ENCODE measurements around the gene ELFN1. TPM values are rescaled to one million over a fixed set of nuclear protein-coding genes. Genes with fewer than 3 reads are reported as not detected.
"Not testable (repeated sequence)": the region's sequence is repeated elsewhere in the genome, so short reads cannot be mapped to it uniquely, and the experiment has no call there.

ELFN1 gene
- polyA plus RNA-seq, 1 donor = 4.7 TPM

DNA sequence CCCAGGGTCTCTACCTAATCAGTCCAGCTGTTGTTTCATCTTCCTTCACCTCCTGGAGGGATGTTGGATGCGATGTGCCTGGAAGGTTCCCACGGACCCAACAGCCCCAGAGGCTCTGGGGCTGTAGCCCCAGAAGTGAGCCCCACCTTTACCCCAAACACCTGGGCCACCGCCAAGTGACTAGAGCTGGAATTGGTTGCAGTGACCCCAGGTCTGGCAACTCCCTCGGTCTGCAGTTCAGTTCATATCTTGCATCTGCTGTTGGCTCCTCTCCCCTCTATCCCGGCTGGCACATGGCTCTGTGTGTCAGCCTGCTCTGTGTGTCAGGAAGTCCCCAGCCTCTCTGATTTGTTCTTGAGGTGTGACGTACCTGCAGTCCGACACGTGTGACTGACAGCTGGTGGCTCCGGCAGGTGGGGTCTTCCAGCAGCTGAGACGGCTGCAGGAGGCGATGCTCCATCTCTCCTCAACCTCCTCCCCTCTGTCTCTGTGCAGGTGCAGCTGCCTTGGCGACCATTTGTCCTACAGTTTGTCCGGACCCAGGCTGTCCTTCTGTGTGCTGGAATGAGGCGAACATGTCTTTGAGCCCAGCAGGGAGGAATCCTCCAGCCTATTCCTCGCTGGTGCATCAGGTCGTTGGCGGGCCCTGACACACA lies 38.6 kb downstream of the ELFN1 start:
- DNase-seq (ENCODE audit: low read depth) = no peak

DNA sequence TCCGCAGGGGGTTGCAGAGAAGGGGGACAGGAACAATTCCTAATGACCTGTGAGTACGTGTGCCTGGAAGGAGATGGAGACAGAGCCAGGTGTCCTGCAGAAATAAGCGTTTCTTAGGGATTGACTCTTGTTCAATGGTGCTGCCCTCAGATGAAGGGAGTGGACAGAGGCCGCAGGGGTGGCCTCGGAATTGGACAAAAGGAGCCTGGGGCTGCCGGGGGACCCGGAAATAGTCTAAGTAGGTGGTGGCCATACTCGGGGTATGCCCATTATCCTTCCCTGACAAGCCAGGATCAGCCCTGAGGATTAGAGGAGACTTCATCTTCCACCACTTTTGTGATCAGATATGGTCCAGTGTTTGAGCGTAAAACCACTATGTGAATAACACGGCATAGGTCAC lies 39.2 kb downstream of the ELFN1 start:
- no peak for DNase-seq (ENCODE audit: low read depth)

DNA sequence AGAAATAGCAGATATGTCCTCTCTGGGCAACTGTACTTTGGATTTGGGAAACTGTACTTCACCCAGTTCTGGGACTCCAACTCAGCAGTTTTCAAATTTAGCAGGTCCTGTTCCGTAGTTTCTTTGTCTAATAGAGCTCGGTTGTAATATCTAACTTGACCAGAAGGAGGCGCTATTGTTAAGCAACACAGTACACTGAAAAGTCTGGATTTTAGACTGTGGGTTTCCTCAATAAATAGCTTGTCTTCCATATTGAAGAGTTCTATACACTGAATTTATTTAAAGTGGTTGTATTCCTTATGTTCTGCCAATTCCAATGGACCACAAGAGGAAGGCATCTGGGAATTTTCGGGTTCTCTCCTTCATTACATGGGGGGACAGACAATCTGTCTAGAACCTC lies 39.8 kb downstream of the ELFN1 start:
- DNase-seq (ENCODE audit: low read depth) = no peak

DNA sequence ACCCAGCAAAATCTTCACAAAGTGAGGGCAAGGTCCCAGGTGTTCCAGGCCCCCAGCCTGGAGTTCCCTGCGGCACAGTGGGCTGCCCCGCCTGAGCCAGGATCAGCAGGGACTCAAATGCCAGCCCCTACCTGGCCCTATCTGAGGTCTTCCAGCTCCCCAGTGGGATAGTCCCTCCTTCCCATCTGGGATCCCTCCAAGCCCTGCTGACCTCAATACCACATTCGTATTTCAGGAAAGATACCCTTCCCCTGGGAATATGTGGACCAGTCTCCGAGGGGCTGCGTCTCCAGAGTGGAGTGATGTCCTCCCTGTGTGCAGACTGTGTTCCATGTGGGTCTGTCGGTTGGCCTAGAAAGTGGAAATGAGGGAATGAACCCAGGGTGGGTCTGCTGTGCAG lies 40.9 kb downstream of the ELFN1 start:
- no peak for DNase-seq (ENCODE audit: low read depth)

DNA sequence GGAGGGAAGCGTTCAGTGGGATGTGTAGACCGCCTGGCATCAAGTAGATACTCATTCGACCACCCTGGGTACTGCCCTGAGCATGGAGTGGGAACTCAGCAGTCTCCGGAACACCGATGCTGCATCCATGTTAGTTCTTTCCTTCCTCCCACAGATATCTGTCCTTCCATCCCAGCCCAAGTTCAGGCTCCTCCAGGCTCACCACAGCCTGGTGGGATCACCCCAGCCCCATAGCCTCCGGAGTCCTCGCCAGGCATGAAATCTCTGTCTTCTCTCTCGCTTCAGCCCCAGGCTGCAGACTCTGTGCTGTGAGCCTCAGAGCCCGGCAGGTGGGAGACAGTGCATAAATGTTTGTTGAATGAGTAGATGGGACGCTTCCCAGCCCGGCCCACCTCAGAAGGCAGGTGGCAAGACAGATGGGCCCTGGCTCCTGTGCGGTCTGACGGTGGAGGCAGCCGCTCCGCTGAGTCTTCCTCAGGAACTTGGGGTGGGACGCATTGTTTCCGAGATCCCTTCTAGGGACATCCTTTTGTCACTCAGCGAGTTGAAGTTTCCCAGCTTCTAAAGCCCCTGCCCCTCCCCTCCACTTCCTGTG lies 42.9 kb downstream of the ELFN1 start:
- DNase-seq (ENCODE audit: low read depth) = no peak

DNA sequence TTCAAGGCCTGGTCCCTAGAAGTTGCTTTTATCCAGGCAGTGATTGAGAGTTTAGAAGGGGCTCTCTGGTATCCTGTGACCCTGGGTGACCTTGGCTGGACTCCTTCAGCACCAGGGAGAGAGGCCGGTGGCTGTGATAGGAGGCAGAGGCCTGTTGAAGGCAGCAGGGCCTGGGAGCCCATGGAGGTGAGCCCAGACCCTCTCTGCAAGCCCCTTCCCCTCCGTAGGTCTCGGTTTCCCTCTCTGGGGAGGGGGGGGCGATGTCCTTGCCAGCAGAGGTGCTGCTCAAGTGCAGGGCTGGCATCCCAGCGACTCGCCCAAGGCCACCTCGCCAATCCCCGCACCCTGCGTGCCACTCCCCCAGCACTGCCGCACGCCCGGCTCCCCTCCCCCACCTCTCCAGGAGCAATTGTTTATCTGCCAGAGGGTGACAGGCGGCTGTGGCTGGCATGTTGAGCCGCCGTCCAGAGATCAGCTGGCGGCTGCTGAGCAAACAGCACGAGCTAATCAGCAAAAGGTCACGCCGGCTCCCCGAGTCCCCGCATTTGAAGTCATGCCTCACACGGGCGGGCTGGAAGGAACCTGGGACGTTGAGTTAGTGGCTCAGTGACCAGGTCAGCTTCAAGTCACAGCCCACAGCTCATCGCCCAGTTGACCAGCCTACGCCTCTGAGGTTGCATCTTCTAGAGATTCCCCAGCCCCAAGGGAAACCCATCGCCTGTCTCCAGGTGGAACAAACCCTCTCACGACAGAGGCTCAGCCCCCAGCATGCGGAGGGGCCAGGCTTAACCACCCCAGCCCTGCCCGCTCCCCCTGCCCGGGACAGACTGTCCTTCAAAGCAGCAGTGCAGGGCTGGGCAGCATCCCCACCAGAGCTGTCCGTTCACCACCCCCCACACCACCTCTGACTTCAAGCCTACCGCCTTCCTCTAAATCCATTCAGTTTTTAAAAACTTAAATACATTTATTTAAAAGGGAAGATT lies 43.7 kb downstream of the ELFN1 start:
- no peak for DNase-seq (ENCODE audit: low read depth)

DNA sequence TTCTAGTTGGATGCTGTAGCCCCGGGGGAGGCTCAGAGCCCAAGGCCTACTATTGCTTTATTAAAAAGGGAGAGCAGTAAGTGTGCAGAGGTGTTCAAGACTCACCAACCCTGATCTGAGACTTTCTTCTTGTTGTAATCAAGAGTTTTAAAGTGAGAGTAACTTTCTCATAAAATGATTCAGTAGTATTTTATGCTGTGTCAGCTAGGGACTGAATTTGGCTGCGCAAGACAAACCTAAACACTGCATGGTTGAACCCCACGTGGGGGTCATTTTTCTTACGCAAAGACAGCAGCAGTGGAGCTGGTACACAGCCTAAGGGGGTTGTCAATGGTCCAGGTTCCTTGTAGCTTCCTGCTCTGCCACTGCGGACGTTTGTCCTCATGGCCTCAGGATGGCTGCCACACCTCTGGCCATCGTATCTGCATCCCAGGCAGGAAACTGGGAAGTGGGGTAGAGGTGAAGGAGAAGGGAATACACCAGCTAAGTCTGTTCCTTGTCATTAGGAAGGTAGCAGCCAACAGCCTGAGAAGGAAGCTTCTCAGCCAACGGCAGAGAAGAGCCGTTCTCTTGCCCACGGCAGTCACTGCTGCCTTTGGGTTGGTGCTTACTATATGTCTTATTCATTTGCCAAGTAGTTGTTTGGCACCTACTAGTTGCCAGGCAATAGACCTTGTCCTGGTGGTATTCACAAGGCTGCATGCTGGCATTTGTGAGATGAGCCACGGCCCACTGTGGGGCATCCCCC lies 44.7 kb downstream of the ELFN1 start:
- DNase-seq (ENCODE audit: low read depth) = no peak

DNA sequence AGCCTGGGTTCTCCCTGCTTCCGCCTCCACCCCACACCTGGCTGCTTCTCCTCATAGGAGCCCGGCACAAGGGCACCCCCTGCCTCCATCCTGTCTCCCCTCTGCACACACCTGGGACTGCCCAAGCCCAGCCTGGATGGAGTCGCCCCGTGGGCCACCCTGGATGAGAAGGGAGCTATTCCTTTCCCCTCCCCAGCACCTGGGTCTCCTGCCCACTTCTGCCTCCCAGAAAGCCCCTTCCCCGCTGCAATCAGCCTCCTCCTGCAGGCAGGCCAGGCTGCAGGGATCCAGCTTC lies 45.2 kb downstream of the ELFN1 start:
- DNase-seq (ENCODE audit: low read depth) = no peak

DNA sequence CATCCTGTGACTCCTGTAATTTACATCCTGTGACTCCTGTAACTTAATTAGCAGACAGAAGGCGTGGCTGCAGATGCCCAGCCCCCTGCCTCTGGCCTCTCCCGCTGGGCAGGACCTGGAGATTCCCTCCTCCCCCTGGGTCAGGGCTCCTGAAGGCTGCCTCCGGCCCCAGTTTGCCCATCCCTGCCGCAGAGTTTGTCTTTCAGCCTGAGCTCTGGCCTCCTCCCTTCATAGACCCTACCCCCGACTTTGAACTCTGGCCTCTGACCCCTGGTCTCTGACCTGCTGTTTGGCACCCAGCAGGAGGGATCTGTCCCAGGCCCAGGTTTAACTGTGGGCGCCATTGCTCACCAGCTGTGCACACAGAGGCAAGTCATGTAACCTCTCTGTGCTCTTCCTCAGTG lies 45.6 kb downstream of the ELFN1 start:
- no peak for DNase-seq (ENCODE audit: low read depth)

DNA sequence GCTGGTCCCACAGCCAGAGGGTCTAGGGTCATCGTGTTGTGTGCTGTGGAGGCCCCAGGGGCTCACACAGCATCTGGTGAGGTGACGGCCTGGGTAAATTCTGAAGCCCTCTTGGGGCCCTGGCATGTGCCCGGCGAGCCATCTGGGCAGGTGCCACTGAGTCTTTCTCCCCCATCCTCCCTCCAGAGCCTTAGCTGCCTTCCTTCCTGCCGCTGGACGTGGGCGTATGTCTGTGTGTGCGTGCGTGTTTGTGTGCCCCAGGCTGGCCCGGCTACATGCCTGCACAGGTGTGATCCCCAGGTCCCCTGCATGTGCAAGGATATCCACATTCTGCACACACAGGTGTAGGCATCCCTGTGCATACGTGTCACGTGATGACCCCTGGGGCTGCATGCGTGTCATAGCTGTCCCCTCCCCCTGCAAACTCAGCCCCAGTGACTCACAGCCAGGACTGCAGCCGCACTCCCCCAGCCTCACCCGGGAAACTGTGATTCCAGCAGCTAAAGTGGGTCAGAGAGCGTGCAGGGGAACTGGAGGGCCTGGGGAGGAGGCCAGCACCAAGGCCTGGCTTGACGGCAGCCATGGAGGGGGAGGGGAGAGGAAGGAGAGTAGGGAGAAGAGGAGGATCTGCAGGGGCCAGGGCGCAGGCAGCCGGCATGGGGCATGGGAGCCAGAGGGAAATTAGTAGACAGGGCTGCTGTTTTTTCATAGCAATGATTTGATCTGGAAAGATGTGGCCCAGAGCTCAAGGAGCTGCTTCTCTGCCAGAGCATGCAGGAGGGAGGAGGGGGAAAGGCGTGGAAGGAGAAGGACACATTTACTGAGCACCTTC lies 46.4 kb downstream of the ELFN1 start:
- DNase-seq (ENCODE audit: low read depth) = no peak

DNA sequence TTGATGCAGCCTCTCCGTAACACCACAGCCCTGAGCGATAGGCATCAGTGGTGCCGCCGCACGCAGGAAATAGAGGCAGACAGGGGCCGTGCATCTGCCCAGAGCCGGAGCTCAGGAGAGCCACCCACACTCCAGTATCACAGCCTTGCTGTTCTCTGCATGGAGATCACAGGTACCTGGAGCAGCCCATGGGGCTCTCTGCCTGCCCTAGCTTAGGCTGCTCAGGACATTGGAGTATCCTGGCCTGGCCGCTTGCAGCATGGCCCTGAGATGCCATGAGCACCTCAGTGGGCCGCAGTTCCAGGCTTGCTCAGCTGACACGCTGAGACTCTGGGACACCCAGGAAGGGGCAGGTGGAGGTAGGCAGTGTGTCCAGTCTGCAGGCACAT lies 47.0 kb downstream of the ELFN1 start:
- DNase-seq (ENCODE audit: low read depth) = no peak

DNA sequence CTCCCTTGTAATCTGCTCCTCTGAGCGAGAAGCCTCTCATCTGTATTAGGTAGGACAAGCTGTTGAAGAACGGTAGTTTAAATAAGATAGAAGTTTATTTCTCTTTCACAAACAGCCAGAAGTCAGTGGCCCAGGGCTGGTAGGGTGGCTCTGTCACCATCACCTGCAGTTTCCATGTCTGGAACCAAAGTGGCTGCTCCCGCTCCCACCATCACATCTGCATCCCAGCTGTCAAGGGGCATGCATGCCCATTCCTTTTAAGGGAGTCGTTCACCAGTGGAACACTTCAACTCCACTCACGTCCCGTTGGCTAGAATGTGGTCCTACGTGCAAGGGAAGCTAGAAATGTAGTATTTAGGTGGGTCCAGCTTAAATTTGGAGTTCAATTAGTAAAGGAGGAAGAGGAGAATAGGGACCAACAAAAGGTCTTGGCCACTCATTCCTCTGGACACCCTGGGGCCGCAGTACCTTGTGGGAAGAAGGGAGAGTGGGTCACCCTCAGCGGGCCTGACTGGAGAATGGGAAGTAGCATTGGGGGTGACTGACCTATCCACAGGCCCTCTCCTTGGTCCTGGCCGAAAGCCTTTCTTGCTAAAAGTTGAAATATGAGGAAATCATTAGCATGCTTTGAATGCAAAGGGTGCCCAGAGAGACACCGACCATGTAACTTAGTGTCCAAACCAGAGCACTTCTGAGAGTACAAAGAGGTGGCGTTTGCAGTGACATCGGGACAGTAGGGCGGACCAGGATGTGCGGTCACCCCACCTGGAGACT lies 48.0 kb downstream of the ELFN1 start:
- no peak for DNase-seq (ENCODE audit: low read depth)

DNA sequence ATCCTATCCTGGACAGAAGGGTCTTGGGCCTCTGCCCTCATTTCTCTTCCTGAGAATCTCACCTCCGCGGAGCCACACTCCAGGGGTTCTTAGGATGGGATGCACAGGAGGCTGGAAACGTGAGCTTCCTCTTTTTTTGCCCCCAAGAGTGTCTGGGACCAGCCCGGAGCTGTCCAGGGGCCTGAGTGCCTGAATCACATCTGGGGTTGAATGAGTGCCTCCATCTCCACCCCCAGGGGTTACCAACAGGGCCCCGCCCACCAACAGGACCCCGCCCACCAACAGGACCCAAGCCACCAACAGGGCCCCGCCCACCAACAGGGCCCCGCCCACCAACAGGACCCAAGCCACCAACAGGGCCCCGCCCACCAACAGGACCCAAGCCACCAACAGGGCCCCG lies 48.8 kb downstream of the ELFN1 start:
- DNase-seq (ENCODE audit: low read depth) = not testable (repeated sequence)

DNA sequence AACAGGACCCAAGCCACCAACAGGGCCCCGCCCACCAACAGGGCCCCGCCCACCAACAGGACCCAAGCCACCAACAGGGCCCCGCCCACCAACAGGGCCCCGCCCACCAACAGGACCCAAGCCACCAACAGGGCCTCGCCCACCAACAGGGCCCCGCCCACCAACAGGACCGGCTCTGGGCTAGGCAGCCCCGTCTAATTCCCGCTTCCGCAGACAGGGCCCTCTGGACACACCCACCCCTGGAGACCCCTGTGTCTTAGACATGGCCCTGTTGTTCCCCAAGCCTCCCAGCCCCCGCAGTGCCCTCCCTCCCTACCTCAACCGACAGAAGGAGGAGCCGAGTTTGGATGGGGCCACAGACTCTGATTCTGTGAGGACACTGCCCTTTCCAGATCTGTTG lies 49.2 kb downstream of the ELFN1 start:
- DNase-seq (ENCODE audit: low read depth) = not testable (repeated sequence)

DNA sequence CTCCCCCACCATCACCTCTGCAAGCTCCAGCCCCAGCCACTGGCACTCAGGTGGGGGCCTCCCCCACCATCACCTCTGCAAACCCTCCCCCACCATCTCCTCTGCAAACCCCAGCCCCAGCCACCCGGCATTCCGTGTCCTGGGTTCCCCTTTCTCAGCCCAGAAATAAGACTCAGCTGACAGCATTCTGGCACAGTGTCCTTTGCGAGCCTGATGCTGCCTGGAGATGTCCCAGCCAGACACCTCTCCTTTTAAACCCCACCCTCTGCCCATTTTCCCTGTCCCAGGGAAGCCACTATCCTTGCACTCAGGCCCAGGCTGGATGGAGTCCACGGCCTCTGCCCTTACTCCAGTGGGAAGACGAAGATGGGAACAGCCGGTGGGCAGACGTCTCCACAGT lies 49.8 kb downstream of the ELFN1 start:
- DNase-seq (ENCODE audit: low read depth) = no peak

DNA sequence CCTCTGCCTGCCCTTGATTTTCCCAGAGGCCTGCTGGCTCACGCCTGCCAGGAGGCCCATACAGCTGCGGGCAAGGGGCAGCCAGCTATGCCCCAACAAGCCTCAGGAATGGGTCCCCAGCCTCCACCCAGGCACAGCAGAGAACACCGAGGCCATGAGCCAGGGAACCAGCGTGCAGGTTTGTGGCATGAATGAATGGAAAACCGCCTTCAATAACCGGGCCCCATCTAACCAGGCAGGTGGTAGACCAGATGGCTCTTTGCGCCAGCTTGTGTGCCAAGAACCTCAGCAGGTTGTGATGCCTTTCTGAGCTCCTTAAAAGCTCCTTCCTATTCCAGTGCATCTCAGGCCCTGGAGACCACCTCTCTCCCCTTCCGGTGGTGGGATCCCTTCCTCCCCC lies 50.2 kb downstream of the ELFN1 start:
- no peak for DNase-seq (ENCODE audit: low read depth)

DNA sequence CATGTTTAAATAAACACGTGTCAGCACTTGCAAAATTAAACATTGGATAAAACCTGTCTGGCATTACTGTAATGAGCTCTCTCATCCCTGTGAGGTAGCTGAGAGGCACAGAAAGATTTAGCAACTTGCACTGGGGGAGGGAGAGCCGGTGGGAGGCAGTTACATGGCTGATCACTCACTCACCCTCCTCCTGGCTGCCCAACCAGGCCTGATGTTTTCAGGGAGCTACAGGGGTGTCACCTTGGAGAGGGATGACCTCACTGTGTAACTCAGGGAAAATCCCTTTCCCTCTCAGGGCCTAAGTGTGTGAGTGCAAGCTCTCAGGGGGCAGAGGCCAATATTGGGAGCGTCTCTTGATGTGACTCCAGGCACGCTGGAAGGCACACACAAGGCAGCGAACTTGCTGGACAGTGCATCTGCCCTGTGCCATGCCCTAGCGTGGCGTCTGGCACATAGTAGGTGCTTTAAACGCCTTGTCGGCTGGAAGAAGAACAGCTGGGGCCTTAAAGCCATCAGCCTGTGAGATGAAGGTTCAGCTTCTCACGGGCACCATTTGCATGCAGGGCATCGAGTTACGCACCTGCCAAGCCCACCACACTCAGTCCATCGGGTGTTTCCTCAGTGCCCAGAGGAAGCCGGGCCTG lies 51.1 kb downstream of the ELFN1 start:
- no peak for DNase-seq (ENCODE audit: low read depth)

DNA sequence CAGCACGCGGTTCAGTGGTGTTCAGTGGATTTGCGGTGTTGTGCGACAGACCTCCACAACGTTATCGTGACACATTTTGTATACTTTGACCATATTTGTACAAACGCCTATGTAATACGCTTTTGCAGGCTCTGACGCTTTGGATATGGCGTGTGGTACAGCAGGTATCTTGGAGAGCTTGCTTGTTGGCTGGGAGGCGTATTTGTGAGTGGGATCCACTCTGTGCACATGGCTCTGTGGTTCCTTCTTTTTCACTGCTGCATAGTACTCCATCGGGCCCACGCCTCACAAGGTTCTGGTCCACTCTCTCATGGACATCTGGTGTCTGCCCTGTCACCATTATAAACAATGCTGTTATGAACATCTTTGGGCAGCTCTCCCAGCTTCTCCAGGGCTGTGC lies 53.2 kb downstream of the ELFN1 start:
- DNase-seq (ENCODE audit: low read depth) = no peak

DNA sequence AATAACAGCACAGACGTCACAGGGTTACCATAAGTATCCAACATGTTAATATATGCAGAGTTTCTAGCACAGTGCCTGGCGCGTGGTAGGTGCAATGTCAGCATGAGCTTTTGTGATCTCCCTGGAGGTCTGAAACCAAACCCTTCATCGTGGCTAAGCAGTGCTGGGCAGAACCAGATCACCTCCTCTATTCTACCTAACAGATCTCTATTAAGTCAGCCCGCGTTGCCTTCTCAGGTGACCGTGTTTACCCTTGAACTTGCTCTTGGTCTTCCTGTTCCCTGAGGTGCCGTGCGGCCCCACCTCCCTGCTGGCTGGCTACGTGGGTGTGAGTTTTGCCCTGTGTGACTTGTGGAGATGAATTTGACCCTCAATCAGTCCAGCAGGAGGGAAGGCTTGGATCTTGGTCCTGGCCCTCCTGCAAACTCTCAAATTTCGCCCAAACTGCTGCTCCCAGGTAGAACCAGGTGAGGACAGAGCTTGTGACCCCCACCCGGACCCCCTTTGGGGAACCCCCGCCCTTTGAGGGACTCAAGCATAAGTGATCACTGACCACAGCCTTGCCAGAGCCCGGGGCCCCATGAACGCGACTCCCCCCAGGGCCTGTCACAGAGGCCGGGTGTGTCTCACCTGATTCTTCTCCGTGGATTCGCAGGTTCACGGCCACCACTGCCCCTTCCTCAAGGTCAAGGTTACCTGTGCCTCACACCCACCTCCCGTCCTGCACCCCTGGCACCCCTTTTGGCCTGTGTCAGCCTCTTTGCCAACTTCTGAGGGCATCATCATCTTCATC lies 54.2 kb downstream of the ELFN1 start:
- no peak for DNase-seq (ENCODE audit: low read depth)
